Dermis microvascular lymphatic vessel endothelial cell (primary cell): ENCODE measurements around the gene PDZK1IP1. TPM values are rescaled to one million over a fixed set of nuclear protein-coding genes. Genes with fewer than 3 reads are reported as not detected.
"Not testable (repeated sequence)": the region's sequence is repeated elsewhere in the genome, so short reads cannot be mapped to it uniquely, and the experiment has no call there.

Source experiments
- DNase-seq, 2 donors: peaks; one replicate each; pipeline versions ENCODE4 v3.0.0 to v3.0.0-alpha.2; 2010; ENCODE audit warnings: low read depth in 2 of 2
- total RNA-seq: library from RNA; depleted of rRNA; stranded (reverse); fragments of >200 nt; gene quantifications from 2 replicates; pipeline ENCODE4 v1.2.1, GENCODE V29; 2014

Gene PDZK1IP1
- total RNA-seq, 1 donor from 2014 or later = 0.13 TPM

- no peak for DNase-seq
Observed at GRCh38 chr1:47223921-47224675, 34.3 kb upstream of the PDZK1IP1 start.

DNA sequence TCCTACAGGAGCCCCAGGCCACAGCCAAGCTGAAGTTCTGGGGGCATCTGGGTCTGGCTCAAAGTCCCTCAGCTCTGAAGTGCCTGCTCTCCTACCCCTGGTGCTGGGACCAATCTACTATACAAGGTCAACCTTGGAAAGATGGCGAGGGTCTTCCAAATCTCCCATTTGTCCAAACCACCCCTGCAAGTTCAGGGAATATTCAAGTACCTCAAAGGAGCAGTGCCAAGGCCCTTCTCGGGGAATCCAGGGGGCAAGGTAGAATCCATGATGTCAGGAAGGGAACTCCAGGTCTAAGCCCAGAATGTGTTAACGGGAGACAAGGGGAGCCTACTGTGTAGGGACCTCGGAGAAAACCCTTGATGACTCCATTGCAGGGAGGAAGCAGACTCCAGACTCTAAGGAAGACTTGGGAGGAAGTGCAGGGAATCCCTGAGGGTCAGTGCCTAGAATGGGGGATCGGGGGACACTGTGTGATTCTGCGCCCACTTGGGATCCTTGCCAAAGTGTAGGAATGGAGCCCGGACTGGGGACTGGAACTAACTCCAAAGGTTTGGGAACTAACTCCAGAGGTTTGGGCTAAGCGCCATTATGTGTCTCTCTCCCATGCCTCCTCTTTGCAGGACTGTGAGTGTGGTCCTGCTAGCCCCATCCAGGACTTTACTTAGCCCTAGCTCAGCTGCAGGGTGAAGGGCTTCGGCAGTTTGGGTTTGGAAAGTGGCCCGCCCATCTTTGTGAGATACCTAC lies 33.5 kb upstream of the PDZK1IP1 start:
- DNase-seq = no peak

DNA sequence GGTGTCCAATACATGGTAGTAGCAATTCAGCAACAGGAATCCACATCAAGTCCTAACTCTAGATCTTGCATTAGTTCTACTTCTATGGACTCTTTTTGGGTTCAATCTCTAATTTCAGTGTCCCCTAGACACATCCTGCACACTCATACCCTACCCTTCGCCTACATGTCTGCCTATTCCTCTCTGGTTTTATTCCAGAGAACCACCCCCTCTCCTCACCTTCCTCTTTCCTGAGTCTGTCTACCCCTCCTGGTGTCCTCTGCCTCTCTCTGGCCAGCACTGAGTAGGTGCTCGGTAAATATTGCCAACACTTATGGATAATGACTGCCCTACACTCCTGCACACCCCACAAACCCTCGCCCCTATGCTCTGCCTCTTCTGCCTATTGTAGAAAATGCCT lies 32.6 kb upstream of the PDZK1IP1 start:
- no peak for DNase-seq

DNA sequence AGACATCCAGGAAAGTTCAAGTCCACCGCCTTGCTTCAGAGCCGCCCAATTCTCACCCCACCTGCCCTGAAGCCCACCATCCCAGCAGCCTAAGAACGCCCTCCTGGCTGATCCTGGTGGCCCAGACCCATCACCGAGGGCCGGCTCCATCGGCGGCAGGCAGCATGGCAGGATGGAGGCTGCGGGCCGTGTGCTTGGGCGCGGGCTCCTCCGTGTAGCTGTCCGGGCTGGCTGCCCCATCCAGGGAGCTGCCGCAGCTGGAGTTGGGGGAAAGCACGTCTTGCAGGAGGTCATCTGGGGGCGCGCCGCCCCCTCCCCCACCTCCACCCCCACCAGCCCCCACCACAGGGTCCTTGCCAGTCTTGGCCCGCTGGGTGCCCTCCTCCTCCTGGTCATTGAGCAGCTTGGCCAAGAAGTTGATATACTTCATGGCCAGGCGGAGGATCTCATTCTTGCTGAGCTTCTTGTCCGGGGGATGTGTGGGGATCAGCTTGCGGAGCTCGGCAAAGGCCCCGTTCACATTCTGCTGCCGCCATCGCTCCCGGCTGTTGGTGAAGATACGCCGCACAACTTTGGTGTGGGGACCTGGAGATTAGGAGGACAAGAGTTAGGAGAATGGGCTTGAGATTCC lies 29.9 kb upstream of the PDZK1IP1 start:
- no peak for DNase-seq

DNA sequence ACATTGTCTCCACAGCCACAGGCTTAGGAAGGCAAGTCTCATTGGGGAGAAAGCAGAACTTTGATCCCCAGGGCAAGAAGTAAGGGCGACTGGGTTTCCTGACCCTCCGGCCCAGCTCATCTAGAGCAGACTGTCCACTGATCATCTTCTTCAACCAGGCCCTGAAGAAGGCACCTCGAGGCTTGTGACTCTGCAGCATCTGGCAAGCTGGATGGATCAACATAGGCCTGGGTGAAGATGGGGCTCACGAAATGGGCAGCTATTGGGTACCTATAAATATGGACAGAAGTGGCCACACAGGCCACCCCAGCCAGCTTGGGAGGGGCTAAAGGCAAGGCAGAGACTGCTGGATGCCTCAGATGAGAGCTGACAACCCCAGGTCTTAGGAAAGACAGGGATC lies 29.2 kb upstream of the PDZK1IP1 start:
- DNase-seq = no peak

GRCh38 chr1:47216278-47217059 lies 26.6 kb upstream of the PDZK1IP1 start:
- peak in 1 of 2 donors; percentile 60 for DNase-seq

- DNase-seq = no peak
Observed at GRCh38 chr1:47215713-47216112, 25.9 kb upstream of the PDZK1IP1 start.

DNA sequence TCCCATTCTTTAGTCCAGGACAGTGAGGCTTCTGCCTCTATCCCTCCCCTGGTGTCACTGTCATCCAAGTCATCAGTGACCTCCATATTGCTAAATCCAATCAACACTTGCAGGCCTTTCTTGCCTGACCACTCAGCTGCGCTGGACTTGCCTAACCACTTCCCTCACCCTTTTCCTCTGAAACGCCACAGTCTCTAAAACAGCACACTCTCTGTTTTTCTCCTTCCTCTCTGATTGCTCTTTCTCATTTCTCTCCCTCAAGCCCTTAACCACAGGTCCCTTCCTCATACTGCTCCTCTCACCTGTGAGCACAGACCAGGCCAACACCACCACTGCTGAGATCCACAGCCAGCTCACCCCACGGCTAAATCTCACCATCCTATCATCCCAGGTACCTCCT lies 24.7 kb upstream of the PDZK1IP1 start:
- DNase-seq = no peak

DNA sequence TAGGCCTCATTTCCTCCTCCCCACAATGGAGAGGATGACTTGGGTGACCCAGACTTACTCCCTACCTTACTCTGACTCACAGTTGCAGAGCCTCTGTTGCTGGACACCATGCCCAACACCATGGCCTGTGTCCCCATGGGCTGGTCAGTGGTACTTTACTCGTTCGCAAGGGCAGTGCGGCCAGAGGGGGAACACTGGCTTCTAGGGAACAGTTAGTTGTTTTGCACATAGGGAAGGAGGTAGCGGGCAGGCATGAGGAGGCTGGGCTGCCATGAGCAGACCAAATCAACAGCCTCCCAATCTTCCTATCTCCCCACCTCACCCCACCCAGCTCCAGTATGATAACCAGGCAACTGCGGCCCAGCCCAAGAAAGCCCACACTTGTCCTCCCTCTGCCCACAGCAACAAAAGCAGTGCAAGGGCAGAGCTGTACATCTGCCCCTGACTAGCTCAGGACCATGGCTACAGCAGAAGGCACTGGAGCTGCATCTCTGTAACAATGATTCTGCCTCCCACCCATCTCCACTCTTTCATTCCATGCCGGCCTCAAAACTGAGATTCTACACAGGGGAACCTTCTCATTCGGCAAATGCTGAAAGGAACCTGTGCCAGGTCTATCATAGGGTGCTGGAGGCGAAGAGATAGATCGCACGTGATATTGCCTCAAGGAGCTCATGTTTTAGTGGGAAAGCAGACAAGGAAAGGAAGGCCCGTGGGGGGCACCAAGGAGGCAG lies 23.6 kb upstream of the PDZK1IP1 start:
- peak in 1 of 2 donors; percentile 87 for DNase-seq

- no peak for DNase-seq
Observed at GRCh38 chr1:47212636-47213229, 22.9 kb upstream of the PDZK1IP1 start.

- peak; percentile 91 to 96 for DNase-seq
Observed at GRCh38 chr1:47211796-47212269, 22.0 kb upstream of the PDZK1IP1 start.

GRCh38 chr1:47210666-47211065 lies 20.8 kb upstream of the PDZK1IP1 start:
- DNase-seq = no peak

DNA sequence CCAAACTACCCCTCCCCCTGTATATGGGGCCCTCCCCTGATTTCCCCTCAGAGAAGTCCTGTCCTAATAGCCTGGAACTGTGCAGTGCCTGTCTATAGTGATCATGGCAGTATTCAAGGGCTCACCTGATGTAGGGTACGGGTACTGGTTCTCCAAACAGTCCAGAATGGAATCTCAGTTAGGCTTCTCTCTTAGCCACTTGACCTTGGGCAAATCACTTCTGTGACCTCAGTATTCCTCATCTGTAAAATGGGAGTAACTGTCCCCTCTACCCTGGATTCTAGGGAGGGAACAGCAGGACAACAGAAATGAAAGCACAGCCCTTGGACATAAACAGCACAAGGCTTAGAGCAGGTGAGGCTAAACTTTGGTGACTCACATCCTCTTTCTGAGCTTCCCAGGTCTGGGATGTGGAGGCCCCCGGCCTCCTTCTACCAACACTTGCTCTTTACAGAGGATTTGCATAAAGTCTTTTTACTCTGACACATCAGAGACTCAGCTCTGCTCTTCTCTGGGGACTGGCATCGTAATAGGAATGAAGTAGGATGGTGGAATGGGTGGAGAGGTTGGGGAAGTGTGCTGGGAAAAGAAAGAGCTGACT lies 20.0 kb upstream of the PDZK1IP1 start:
- DNase-seq = peak in 1 of 2 donors; percentile 69

- no peak for DNase-seq
Observed at GRCh38 chr1:47209091-47209490, 19.3 kb upstream of the PDZK1IP1 start.

- no peak for DNase-seq
Observed at GRCh38 chr1:47208374-47208850, 18.6 kb upstream of the PDZK1IP1 start.

DNA sequence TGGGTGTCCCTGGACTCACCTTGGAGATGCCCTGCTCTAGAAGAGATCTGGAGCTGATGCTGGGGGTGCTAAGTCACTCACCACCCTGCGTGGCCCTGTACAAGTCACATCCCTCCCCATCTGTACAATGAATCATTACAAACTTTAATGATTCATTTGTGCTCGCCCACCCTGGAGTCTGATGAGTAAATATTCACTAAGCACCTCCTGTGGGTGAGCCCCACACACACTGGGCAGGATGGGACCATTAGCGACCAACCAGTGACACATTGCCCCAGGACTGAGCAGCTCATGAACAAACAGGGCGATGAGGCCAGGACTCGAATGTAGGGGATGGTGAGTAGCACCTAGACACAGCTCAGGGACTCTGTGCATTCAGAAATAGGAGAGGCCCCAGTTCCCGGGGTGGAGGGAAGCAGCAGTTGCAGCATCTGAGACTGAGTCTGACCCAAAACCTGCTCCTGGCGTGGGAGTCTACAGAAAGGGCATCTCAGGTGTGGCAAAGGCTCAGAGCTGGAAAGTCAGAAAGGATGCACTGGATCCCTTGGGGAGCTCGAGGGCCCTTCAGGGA lies 18.1 kb upstream of the PDZK1IP1 start:
- peak in 1 of 2 donors; percentile 46 for DNase-seq

- DNase-seq = no peak
Observed at GRCh38 chr1:47205918-47206317, 16.1 kb upstream of the PDZK1IP1 start.

- not testable (repeated sequence) for DNase-seq
Observed at GRCh38 chr1:47203504-47203903, 13.7 kb upstream of the PDZK1IP1 start.

- peak in 1 of 2 donors; percentile 43 for DNase-seq
Observed at GRCh38 chr1:47201179-47201578, 11.3 kb upstream of the PDZK1IP1 start.
